Tibial nerve (tissue), 4 donors: ENCODE measurements around the gene TRERF1.

ENCODE experiments used
- CTCF ChIP-seq, 5 experiments: fragments of 200-600 bp in 3 of 5; fragments of 450-650 bp in 2 of 5; sonication (generic) in 3 of 5; IDR thresholded peaks; one replicate each; pipeline ENCODE4 v1.5.1; 2016 to 2019; ENCODE audit warnings: antibody characterized with exemption in 5 of 5, mild to moderate bottlenecking in 3 of 5, moderate library complexity in 2 of 5
- EP300 ChIP-seq, 2 donors: sonication (generic); formaldehyde crosslinking; IDR thresholded peaks; one replicate each; pipeline ENCODE4 v1.6.1; 2017; ENCODE audit warnings: antibody characterized with exemption in 2 of 2, mild to moderate bottlenecking in 1 of 2
- POLR2A ChIP-seq, 2 donors: fragments of 450-650 bp; IDR thresholded peaks; one replicate each; pipeline ENCODE4 v1.6.1; 2017; ENCODE audit warnings: antibody characterized with exemption in 2 of 2, mild to moderate bottlenecking in 2 of 2, moderate library complexity in 2 of 2

- TF ChIP-seq CTCF (IDR thresholded peaks at IDR 0.05) (no peak), POLR2A (IDR thresholded peaks at IDR 0.05) (no peak), EP300 (IDR thresholded peaks at IDR 0.05) (no peak)
Observed at GRCh38 chr6:42370323-42370985, 81.3 kb downstream of the TRERF1 start.
